H9 (cell line): ENCODE measurements around the gene ASXL1. TPM values are rescaled to one million over a fixed set of nuclear protein-coding genes. Genes with fewer than 3 reads are reported as not detected.

ENCODE experiments used
- DNase-seq: peaks from one replicate; pipeline ENCODE4 v3.0.0-alpha.2; 2017
- H2AFZ ChIP-seq: one replicate; pipeline ENCODE4 v1.6.1; 2013; ENCODE audit warnings: mild to moderate bottlenecking, low read length, control low read depth, moderate library complexity
- H2AK5ac ChIP-seq: 2 replicates; pipeline ENCODE4 v1.6.1; 2013; ENCODE audit warnings: low read length, control low read depth, mixed read lengths; ENCODE audit not compliant: insufficient read length
- H2BK120ac ChIP-seq: one replicate; pipeline ENCODE4 v1.6.1; 2013; ENCODE audit warnings: low read depth, mild to moderate bottlenecking, low read length, control low read depth, inconsistent platforms; ENCODE audit not compliant: poor library complexity, severe bottlenecking
- H2BK12ac ChIP-seq: 2 replicates; pipeline ENCODE4 v1.6.1; 2013; ENCODE audit warnings: low read length, control low read depth, mixed read lengths, low read depth; ENCODE audit not compliant: insufficient read length
- H2BK15ac ChIP-seq: 2 replicates; pipeline ENCODE4 v1.6.1; 2013; ENCODE audit warnings: low read depth, low read length, control low read depth
- H2BK20ac ChIP-seq: one replicate; pipeline ENCODE4 v1.6.1; 2013; ENCODE audit warnings: low read depth, mild to moderate bottlenecking, low read length, control low read depth, inconsistent platforms; ENCODE audit not compliant: poor library complexity, severe bottlenecking
- H2BK5ac ChIP-seq: 2 replicates; pipeline ENCODE4 v1.6.1; 2013; ENCODE audit warnings: low read length, control low read depth, mixed read lengths; ENCODE audit not compliant: insufficient read length
- H3K14ac ChIP-seq: 2 replicates; pipeline ENCODE4 v1.6.1; 2013; ENCODE audit warnings: low read length, control low read depth; ENCODE audit not compliant: insufficient read depth
- H3K18ac ChIP-seq: 2 replicates; pipeline ENCODE4 v1.6.1; 2013; ENCODE audit warnings: low read depth, mild to moderate bottlenecking, mixed read lengths, low read length, control low read depth; ENCODE audit not compliant: insufficient read length
- H3K23ac ChIP-seq: 2 replicates; pipeline ENCODE4 v1.6.1; 2013; ENCODE audit warnings: low read length, control low read depth, mixed read lengths, low read depth; ENCODE audit not compliant: insufficient read length
- H3K23me2 ChIP-seq: 2 replicates; pipeline ENCODE4 v1.6.1; 2013; ENCODE audit warnings: low read depth, mild to moderate bottlenecking, mixed read lengths, low read length, control low read depth; ENCODE audit not compliant: insufficient read length, poor library complexity, severe bottlenecking
- H3K27ac ChIP-seq: 2 replicates; pipeline ENCODE4 v1.5.1; 2013; ENCODE audit warnings: low read length, control low read depth, mixed read lengths, low read depth; ENCODE audit not compliant: insufficient read length
- H3K27me3 ChIP-seq: 2 replicates; pipeline ENCODE4 v1.6.1; 2013; ENCODE audit warnings: low read length, control low read depth, inconsistent platforms; ENCODE audit not compliant: insufficient read depth
- H3K4ac ChIP-seq: 2 replicates; pipeline ENCODE4 v1.6.1; 2013; ENCODE audit warnings: low read depth, mild to moderate bottlenecking, control low read depth, inconsistent platforms, low read length, moderate library complexity
- H3K4me1 ChIP-seq: 2 replicates; pipeline ENCODE4 v1.6.1; 2013; ENCODE audit warnings: low read length, control low read depth, inconsistent platforms; ENCODE audit not compliant: insufficient read depth
- H3K4me2 ChIP-seq: 2 replicates; pipeline ENCODE4 v1.6.1; 2013; ENCODE audit warnings: low read length, control low read depth, mixed read lengths; ENCODE audit not compliant: insufficient read length, insufficient read depth
- H3K56ac ChIP-seq: 2 replicates; pipeline ENCODE4 v1.6.1; 2013; ENCODE audit warnings: low read depth, mild to moderate bottlenecking, mixed read lengths, low read length, control low read depth; ENCODE audit not compliant: insufficient read length
- H3K79me1 ChIP-seq: 2 replicates; pipeline ENCODE4 v1.6.1; 2013; ENCODE audit warnings: low read depth, mild to moderate bottlenecking, moderate library complexity, low read length, control low read depth, inconsistent platforms; ENCODE audit not compliant: insufficient read depth, poor library complexity, severe bottlenecking
- H3K79me2 ChIP-seq: 2 replicates; pipeline ENCODE4 v1.6.1; 2013; ENCODE audit warnings: low read length, control low read depth, inconsistent platforms; ENCODE audit not compliant: insufficient read depth
- H3K9ac ChIP-seq: 2 replicates; pipeline ENCODE4 v1.6.1; 2013; ENCODE audit warnings: low read length, control low read depth, mixed read lengths; ENCODE audit not compliant: insufficient read length; ENCODE audit errors: extremely low read depth
- H3K9me3 ChIP-seq: one replicate; pipeline ENCODE4 v1.6.1; 2013; ENCODE audit warnings: low read depth, low read length, inconsistent platforms; ENCODE audit not compliant: control insufficient read depth
- H3T11ph ChIP-seq: one replicate; pipeline ENCODE4 v1.6.1; 2013; ENCODE audit warnings: mild to moderate bottlenecking, low read length, control low read depth, inconsistent platforms
- H4K20me1 ChIP-seq: one replicate; pipeline ENCODE4 v1.6.1; 2013; ENCODE audit not compliant: control insufficient read depth, insufficient read length, insufficient read depth
- H4K5ac ChIP-seq: 2 replicates; pipeline ENCODE4 v1.6.1; 2013; ENCODE audit warnings: low read depth, mild to moderate bottlenecking, mixed read lengths, low read length, control low read depth; ENCODE audit not compliant: insufficient read length
- H4K8ac ChIP-seq: replicated peaks from 2 replicates; pipeline ENCODE4 v1.6.1; 2013; ENCODE audit warnings: low read length, control low read depth, mixed read lengths, low read depth; ENCODE audit not compliant: insufficient read length
- H4K91ac ChIP-seq: 2 replicates; pipeline ENCODE4 v1.6.1; 2013; ENCODE audit warnings: low read depth, mild to moderate bottlenecking, moderate library complexity, mixed read lengths, low read length, control low read depth; ENCODE audit not compliant: insufficient read length
- H3K27ac Mint-ChIP-seq, 3 experiments: 2 replicates in 2 of 3; 3 replicates in 1 of 3; pipeline ENCODE4 v1.8.0; 2020 to 2021; ENCODE audit warnings: mixed read lengths in 3 of 3, mild to moderate bottlenecking in 1 of 3, moderate library complexity in 1 of 3
- H3K27me3 Mint-ChIP-seq: 2 replicates; pipeline ENCODE4 v1.8.0; 2021; ENCODE audit warnings: low read depth, mild to moderate bottlenecking, moderate library complexity, mixed read lengths
- H3K36me3 Mint-ChIP-seq, 3 experiments: 2 replicates in 2 of 3; 3 replicates in 1 of 3; pipeline ENCODE4 v1.8.0; 2020 to 2021; ENCODE audit warnings: low read depth in 3 of 3, mixed read lengths in 3 of 3; ENCODE audit not compliant: insufficient read depth in 1 of 3
- H3K4me1 Mint-ChIP-seq, 2 experiments: 2 replicates each; pipeline ENCODE4 v1.8.0; 2020; ENCODE audit warnings: mixed read lengths in 2 of 2
- H3K4me3 Mint-ChIP-seq, 2 experiments: 2 replicates in 1 of 2; 3 replicates in 1 of 2; pipeline ENCODE4 v1.8.0; 2020 to 2021; ENCODE audit warnings: mild to moderate bottlenecking in 2 of 2, mixed read lengths in 2 of 2, moderate library complexity in 1 of 2
- H3K9me3 Mint-ChIP-seq, 2 experiments: 2 replicates in 1 of 2; 3 replicates in 1 of 2; pipeline ENCODE4 v1.8.0; 2020; ENCODE audit warnings: mild to moderate bottlenecking in 2 of 2, mixed read lengths in 2 of 2, moderate library complexity in 1 of 2
- CTCF ChIP-seq: fragments of 200-600 bp; sonication (generic); conservative IDR thresholded peaks from 3 replicates; pipeline ENCODE4 v1.8.0; 2021; ENCODE audit warnings: antibody characterized with exemption, mild to moderate bottlenecking
- WGBS: extraction: QIAGEN DNeasy Blood & Tissue Kit; methylation state at CpG from one replicate; pipeline ENCODE4 v1.1.7; 2013; ENCODE audit warnings: missing lambda C conversion rate, low lambda C conversion rate, mixed read lengths; ENCODE audit not compliant: insufficient read length; ENCODE audit errors: extremely low coverage; 5-methylcytosine and 5-hydroxymethylcytosine counted together
- total RNA-seq: library from RNA; stranded (reverse); gene quantifications from 2 replicates; pipeline ENCODE4 v1.2.1, GENCODE V29; 2021

ASXL1 gene
- total RNA-seq, 1 experiment from 2014 or later: 39.5 TPM

- Histone ChIP-seq H3K27ac (no peak overlapping the region), H3K23ac (no peak overlapping the region), H3K9ac (no peak overlapping the region), H2AFZ (no peak overlapping the region), H2BK15ac (no peak overlapping the region), H4K8ac (no peak overlapping the region), H4K20me1 (no peaks in the 10 kb centered on the region), H3K27me3 (no peaks in the 10 kb centered on the region), H2BK20ac (no peak overlapping the region), H3K14ac (no peak overlapping the region), H3K23me2 (no peaks in the 10 kb centered on the region), H4K91ac (no peak overlapping the region), H2AK5ac (no peak overlapping the region), H2BK5ac (no peak overlapping the region), H3K79me1 (no peaks in the 10 kb centered on the region), H2BK120ac (no peak overlapping the region), H3T11ph (no peak overlapping the region), H3K4ac (no peak overlapping the region), H3K79me2 (no peaks in the 10 kb centered on the region), H3K4me2 (no peak overlapping the region), H3K4me1 (no peaks in the 10 kb centered on the region), H3K56ac (no peak overlapping the region), H2BK12ac (no peak overlapping the region), H3K9me3 (no peaks in the 10 kb centered on the region), H3K18ac (no peak overlapping the region), H4K5ac (no peak overlapping the region)
- no peak for DNase-seq
- no peak overlapping the region; a peak in 1 of 7 replicates for H3K27ac Mint-ChIP-seq
- no peaks in the 10 kb centered on the region for H3K9me3 Mint-ChIP-seq
- H3K4me3 Mint-ChIP-seq: no peak overlapping the region; a peak in 1 of 5 replicates
- no CpG with 5 or more reads among the region's 8 CpGs for WGBS
- H3K4me1 Mint-ChIP-seq: peaks cover 15% of the 10 kb centered on the region in 2 experiments
- no peaks in the 10 kb centered on the region for H3K27me3 Mint-ChIP-seq
- H3K36me3 Mint-ChIP-seq: peaks cover 8 to 36% (median 24%) of the 10 kb centered on the region in 3 experiments; a peak in 5 of 7 replicates
- TF ChIP-seq CTCF: no peak
Measured at GRCh38 chr20:32438331-32438858, 80.3 kb downstream of the ASXL1 start.
